Measurements from ENCODE around the gene SMAD1. TPM values are rescaled to one million over a fixed set of nuclear protein-coding genes. Genes with fewer than 3 reads are reported as not detected.

Gene SMAD1
- total RNA-seq, 1 donor from 2014 or later = 16.5 TPM

GRCh38 chr4:145492376-145492775 lies 10.7 kb downstream of the SMAD1 start:
- Mint-ChIP-seq H3K27me3 (ENCODE audit: low read depth) (no peaks in the 10 kb centered on the region), H3K36me3 (ENCODE audit: low read depth) (no peaks in the 10 kb centered on the region), H3K4me3 (ENCODE audit: unreplicated experiment) (no peak overlapping the region), H3K9me3 (ENCODE audit: low read depth) (no peaks in the 10 kb centered on the region), H3K4me1 (ENCODE audit: low read depth) (peaks cover 7% of the 10 kb centered on the region), H3K27ac (ENCODE audit: unreplicated experiment) (no peak overlapping the region)
- TF ChIP-seq CTCF (IDR thresholded peaks at IDR 0.05) = no peak
- DNase-seq (ENCODE audit: low spot score) = no peak

- Mint-ChIP-seq H3K27me3 (ENCODE audit: low read depth) (no peaks in the 10 kb centered on the region), H3K36me3 (ENCODE audit: low read depth) (no peaks in the 10 kb centered on the region), H3K4me1 (ENCODE audit: low read depth) (peaks cover 15% of the 10 kb centered on the region), H3K4me3 (ENCODE audit: unreplicated experiment) (no peak overlapping the region), H3K9me3 (ENCODE audit: low read depth) (no peaks in the 10 kb centered on the region), H3K27ac (ENCODE audit: unreplicated experiment) (no peak overlapping the region)
- TF ChIP-seq CTCF (IDR thresholded peaks at IDR 0.05) = no peak
- DNase-seq (ENCODE audit: low spot score) = no peak
Measured at GRCh38 chr4:145493166-145493565, 11.5 kb downstream of the SMAD1 start.

- Mint-ChIP-seq H3K27me3 (ENCODE audit: low read depth) (no peaks in the 10 kb centered on the region), H3K27ac (ENCODE audit: unreplicated experiment) (no peak overlapping the region), H3K36me3 (ENCODE audit: low read depth) (no peaks in the 10 kb centered on the region), H3K9me3 (ENCODE audit: low read depth) (no peaks in the 10 kb centered on the region), H3K4me3 (ENCODE audit: unreplicated experiment) (no peak overlapping the region), H3K4me1 (ENCODE audit: low read depth) (peaks cover 24% of the 10 kb centered on the region)
- DNase-seq (ENCODE audit: low spot score) = no peak
- TF ChIP-seq CTCF (IDR thresholded peaks at IDR 0.05) = no peak
Measured at GRCh38 chr4:145494666-145495270, 13.1 kb downstream of the SMAD1 start.

GRCh38 chr4:145496292-145496691 lies 14.6 kb downstream of the SMAD1 start:
- no peak overlapping the region for H3K4me3 Mint-ChIP-seq (ENCODE audit: unreplicated experiment)
- peaks cover 4% of the 10 kb centered on the region for H3K36me3 Mint-ChIP-seq (ENCODE audit: low read depth)
- H3K9me3 Mint-ChIP-seq (ENCODE audit: low read depth) = no peaks in the 10 kb centered on the region

More at GRCh38 chr4:145496292-145496691, 14.6 kb downstream of the SMAD1 start:
- no peak for DNase-seq (ENCODE audit: low spot score)
- no peak overlapping the region for H3K27ac Mint-ChIP-seq (ENCODE audit: unreplicated experiment)
- H3K27me3 Mint-ChIP-seq (ENCODE audit: low read depth) = no peaks in the 10 kb centered on the region
- H3K4me1 Mint-ChIP-seq (ENCODE audit: low read depth) = peaks cover 23% of the 10 kb centered on the region
- TF ChIP-seq CTCF (IDR thresholded peaks at IDR 0.05) = no peak
